Neural cell (in vitro differentiated cells): Measurements from ENCODE around the gene KLHL30. TPM values are rescaled to one million over a fixed set of nuclear protein-coding genes. Genes with fewer than 3 reads are reported as not detected.

ENCODE experiments used
- H2AFZ ChIP-seq: fragments of 200-600, 300-800 bp; sonication (generic), shearing (Covaris generic); 2 replicates; pipeline ENCODE4 v1.6.0; 2014; ENCODE audit warnings: low read depth, mild to moderate bottlenecking, antibody characterized with exemption, low read length, moderate library complexity
- H3F3A ChIP-seq: fragments of 200-600 bp; shearing (Covaris generic); 2 replicates; pipeline ENCODE4 v1.6.1; 2016; ENCODE audit warnings: mild to moderate bottlenecking, moderate library complexity, mixed read lengths, antibody characterized with exemption, low read length; ENCODE audit not compliant: insufficient read depth, poor library complexity, severe bottlenecking
- H3K27ac ChIP-seq: fragments of 200-600, 300-800 bp; sonication (generic), shearing (Covaris generic); 2 replicates; pipeline ENCODE4 v1.5.1; 2014; ENCODE audit warnings: mild to moderate bottlenecking, low read length, moderate library complexity
- H3K27me3 ChIP-seq: fragments of 300-800, 200-600 bp; sonication (generic), shearing (Covaris generic); 2 replicates; pipeline ENCODE4 v1.6.0; 2014; ENCODE audit warnings: mild to moderate bottlenecking, low read depth, low read length, moderate library complexity; ENCODE audit not compliant: insufficient read depth
- H3K36me3 ChIP-seq: fragments of 300-800, 200-600 bp; sonication (generic), shearing (Covaris generic); 2 replicates; pipeline ENCODE4 v1.5.1; 2014; ENCODE audit warnings: mild to moderate bottlenecking, antibody characterized with exemption, low read length, moderate library complexity; ENCODE audit not compliant: insufficient read depth
- H3K4me2 ChIP-seq: fragments of 300-800, 200-600 bp; sonication (generic), shearing (Covaris generic); 2 replicates; pipeline ENCODE4 v1.6.0; 2014; ENCODE audit warnings: mild to moderate bottlenecking, low read length
- H3K4me3 ChIP-seq: fragments of 300-800, 200-600 bp; sonication (generic), shearing (Covaris generic); 2 replicates; pipeline ENCODE4 v1.5.1; 2014; ENCODE audit warnings: mild to moderate bottlenecking, low read length, moderate library complexity
- H3K79me2 ChIP-seq: fragments of 200-600 bp; shearing (Covaris generic); replicated peaks from 2 replicates; pipeline ENCODE4 v1.6.0; 2014; ENCODE audit warnings: mild to moderate bottlenecking, low read length, moderate library complexity; ENCODE audit not compliant: insufficient read depth
- H3K9ac ChIP-seq: fragments of 300-800, 200-600 bp; sonication (generic), shearing (Covaris generic); 2 replicates; pipeline ENCODE4 v1.6.1; 2016; ENCODE audit warnings: mild to moderate bottlenecking, low read length, mixed read lengths
- H3K9me2 ChIP-seq: fragments of 200-600 bp; shearing (Covaris generic); 2 replicates; pipeline ENCODE4 v1.6.1; 2016; ENCODE audit warnings: mild to moderate bottlenecking, low read length, mixed read lengths; ENCODE audit not compliant: insufficient read depth
- H3K9me3 ChIP-seq: fragments of 200-600, 300-800 bp; sonication (generic), shearing (Covaris generic); 2 replicates; pipeline ENCODE4 v1.6.1; 2016; ENCODE audit warnings: mild to moderate bottlenecking, mixed run types, low read length, moderate library complexity, mixed read lengths
- H4K20me1 ChIP-seq: fragments of 200-600 bp; shearing (Covaris generic); 2 replicates; pipeline ENCODE4 v1.6.1; 2016; ENCODE audit warnings: mild to moderate bottlenecking, mixed run types; ENCODE audit not compliant: insufficient read depth
- EP300 ChIP-seq: fragments of 450-650 bp; conservative IDR thresholded peaks from 2 replicates; pipeline ENCODE4 v1.6.1; 2014; ENCODE audit warnings: antibody characterized with exemption, mild to moderate bottlenecking, moderate library complexity; ENCODE audit not compliant: poor library complexity, severe bottlenecking
- EZH2 ChIP-seq: fragments of 200-600, 300-800 bp; shearing (Covaris generic), sonication (generic); IDR thresholded peaks from 2 replicates; pipeline ENCODE4 v1.6.1; 2014; ENCODE audit warnings: antibody characterized with exemption, low read length, borderline replicate concordance, mild to moderate bottlenecking; ENCODE audit not compliant: insufficient read depth, poor library complexity, severe bottlenecking
- MXI1 ChIP-seq: fragments of 450-650 bp; conservative IDR thresholded peaks from 2 replicates; pipeline ENCODE4 v1.6.1; 2014; ENCODE audit warnings: antibody characterized with exemption, mild to moderate bottlenecking; ENCODE audit not compliant: poor library complexity, severe bottlenecking
- POLR2AphosphoS5 ChIP-seq: IDR thresholded peaks from 2 replicates; pipeline ENCODE4 v1.6.1; 2012
- RAD21 ChIP-seq: fragments of 450-650 bp; conservative IDR thresholded peaks from 2 replicates; pipeline ENCODE4 v1.6.1; 2014; ENCODE audit warnings: antibody characterized with exemption, mild to moderate bottlenecking, moderate library complexity
- SMC3 ChIP-seq: fragments of 450-650 bp; conservative IDR thresholded peaks from 2 replicates; pipeline ENCODE4 v1.6.1; 2014; ENCODE audit warnings: antibody characterized with exemption, mild to moderate bottlenecking, moderate library complexity; ENCODE audit not compliant: poor library complexity
- TAF1 ChIP-seq: IDR thresholded peaks from 2 replicates; pipeline ENCODE4 v1.6.1; 2012; ENCODE audit warnings: low read depth
- polyA plus RNA-seq: library from polyadenylated mRNA; depleted of rRNA; stranded (reverse); fragments of >200 nt; gene quantifications from 2 replicates; pipeline ENCODE4 v1.2.3, GENCODE V29; 2014
- TF ChIP-seq, protein P1 (sequence below): fragments of 450-650 bp; IDR thresholded peaks from 2 replicates; pipeline ENCODE4 v1.5.1; 2014; ENCODE audit warnings: antibody characterized with exemption, mild to moderate bottlenecking, moderate library complexity; ENCODE audit not compliant: poor library complexity, severe bottlenecking
- TF ChIP-seq, protein P2 (sequence below): IDR thresholded peaks from 2 replicates; pipeline ENCODE4 v1.6.1; 2012; ENCODE audit warnings: borderline replicate concordance

KLHL30 gene
- polyA plus RNA-seq, 1 donor from 2014 or later, result not detected

GRCh38 chr2:238162846-238163441 is 24.5 kb downstream of the KLHL30 start:
- TF ChIP-seq EP300 (no peak), RAD21 (no peak), SMC3 (no peak), POLR2AphosphoS5 (no peak), EZH2 (no peak), MXI1 (no peak), TAF1 (no peak)
- TF ChIP-seq, protein P1, sequence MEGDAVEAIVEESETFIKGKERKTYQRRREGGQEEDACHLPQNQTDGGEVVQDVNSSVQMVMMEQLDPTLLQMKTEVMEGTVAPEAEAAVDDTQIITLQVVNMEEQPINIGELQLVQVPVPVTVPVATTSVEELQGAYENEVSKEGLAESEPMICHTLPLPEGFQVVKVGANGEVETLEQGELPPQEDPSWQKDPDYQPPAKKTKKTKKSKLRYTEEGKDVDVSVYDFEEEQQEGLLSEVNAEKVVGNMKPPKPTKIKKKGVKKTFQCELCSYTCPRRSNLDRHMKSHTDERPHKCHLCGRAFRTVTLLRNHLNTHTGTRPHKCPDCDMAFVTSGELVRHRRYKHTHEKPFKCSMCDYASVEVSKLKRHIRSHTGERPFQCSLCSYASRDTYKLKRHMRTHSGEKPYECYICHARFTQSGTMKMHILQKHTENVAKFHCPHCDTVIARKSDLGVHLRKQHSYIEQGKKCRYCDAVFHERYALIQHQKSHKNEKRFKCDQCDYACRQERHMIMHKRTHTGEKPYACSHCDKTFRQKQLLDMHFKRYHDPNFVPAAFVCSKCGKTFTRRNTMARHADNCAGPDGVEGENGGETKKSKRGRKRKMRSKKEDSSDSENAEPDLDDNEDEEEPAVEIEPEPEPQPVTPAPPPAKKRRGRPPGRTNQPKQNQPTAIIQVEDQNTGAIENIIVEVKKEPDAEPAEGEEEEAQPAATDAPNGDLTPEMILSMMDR, result no peak
- TF ChIP-seq, protein P2, sequence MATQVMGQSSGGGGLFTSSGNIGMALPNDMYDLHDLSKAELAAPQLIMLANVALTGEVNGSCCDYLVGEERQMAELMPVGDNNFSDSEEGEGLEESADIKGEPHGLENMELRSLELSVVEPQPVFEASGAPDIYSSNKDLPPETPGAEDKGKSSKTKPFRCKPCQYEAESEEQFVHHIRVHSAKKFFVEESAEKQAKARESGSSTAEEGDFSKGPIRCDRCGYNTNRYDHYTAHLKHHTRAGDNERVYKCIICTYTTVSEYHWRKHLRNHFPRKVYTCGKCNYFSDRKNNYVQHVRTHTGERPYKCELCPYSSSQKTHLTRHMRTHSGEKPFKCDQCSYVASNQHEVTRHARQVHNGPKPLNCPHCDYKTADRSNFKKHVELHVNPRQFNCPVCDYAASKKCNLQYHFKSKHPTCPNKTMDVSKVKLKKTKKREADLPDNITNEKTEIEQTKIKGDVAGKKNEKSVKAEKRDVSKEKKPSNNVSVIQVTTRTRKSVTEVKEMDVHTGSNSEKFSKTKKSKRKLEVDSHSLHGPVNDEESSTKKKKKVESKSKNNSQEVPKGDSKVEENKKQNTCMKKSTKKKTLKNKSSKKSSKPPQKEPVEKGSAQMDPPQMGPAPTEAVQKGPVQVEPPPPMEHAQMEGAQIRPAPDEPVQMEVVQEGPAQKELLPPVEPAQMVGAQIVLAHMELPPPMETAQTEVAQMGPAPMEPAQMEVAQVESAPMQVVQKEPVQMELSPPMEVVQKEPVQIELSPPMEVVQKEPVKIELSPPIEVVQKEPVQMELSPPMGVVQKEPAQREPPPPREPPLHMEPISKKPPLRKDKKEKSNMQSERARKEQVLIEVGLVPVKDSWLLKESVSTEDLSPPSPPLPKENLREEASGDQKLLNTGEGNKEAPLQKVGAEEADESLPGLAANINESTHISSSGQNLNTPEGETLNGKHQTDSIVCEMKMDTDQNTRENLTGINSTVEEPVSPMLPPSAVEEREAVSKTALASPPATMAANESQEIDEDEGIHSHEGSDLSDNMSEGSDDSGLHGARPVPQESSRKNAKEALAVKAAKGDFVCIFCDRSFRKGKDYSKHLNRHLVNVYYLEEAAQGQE, result no peak
- no peak overlapping the region for H3K27ac ChIP-seq
- H3K4me3 ChIP-seq, result peak overlapping the region; percentile 47
- no peak overlapping the region for H2AFZ ChIP-seq
- H3K9me2 ChIP-seq, result no peaks in the 10 kb centered on the region
- H3K27me3 ChIP-seq, result peaks cover 50% of the 10 kb centered on the region
- no peaks in the 10 kb centered on the region for H3K79me2 ChIP-seq
- H3K9ac ChIP-seq, result no peak overlapping the region
- H4K20me1 ChIP-seq, result no peaks in the 10 kb centered on the region
- H3F3A ChIP-seq, result no peaks in the 10 kb centered on the region
- no peaks in the 10 kb centered on the region for H3K36me3 ChIP-seq
- no peak overlapping the region for H3K4me2 ChIP-seq
- no peaks in the 10 kb centered on the region for H3K9me3 ChIP-seq

- no peaks in the 10 kb centered on the region for H3F3A ChIP-seq
- no peak overlapping the region for H3K9ac ChIP-seq
- H3K4me2 ChIP-seq, result no peak overlapping the region
- peak overlapping the region; percentile 47 for H3K4me3 ChIP-seq
- no peaks in the 10 kb centered on the region for H4K20me1 ChIP-seq
- H3K36me3 ChIP-seq, result no peaks in the 10 kb centered on the region
- no peaks in the 10 kb centered on the region for H3K9me3 ChIP-seq
- no peak overlapping the region for H2AFZ ChIP-seq
- TF ChIP-seq MXI1, result no peak
- no peak for TF ChIP-seq POLR2AphosphoS5
- TF ChIP-seq, protein P2, result no peak
- no peak for TF ChIP-seq RAD21
- TF ChIP-seq SMC3, result no peak
- TF ChIP-seq, protein P1, result no peak
- no peak for TF ChIP-seq TAF1
- TF ChIP-seq EP300, result no peak
- TF ChIP-seq EZH2, result no peak
- no peaks in the 10 kb centered on the region for H3K79me2 ChIP-seq
- H3K27me3 ChIP-seq, result peaks cover 44% of the 10 kb centered on the region
- H3K9me2 ChIP-seq, result no peaks in the 10 kb centered on the region
- no peak overlapping the region for H3K27ac ChIP-seq
Measured at GRCh38 chr2:238163481-238164198, 25.2 kb downstream of the KLHL30 start.
